ENCODE data around the gene SDC1.

The SDC1 gene

GRCh38 chr2:20221555-20221973 lies 3.4 kb downstream of the SDC1 start:
- no peak overlapping the region for H3K4me3 ChIP-seq (ENCODE audit: low read depth, low read length)

GRCh38 chr2:20220806-20221554 lies 4.0 kb downstream of the SDC1 start:
- TF ChIP-seq MYC (IDR thresholded peaks at IDR 0.05; ENCODE audit: low read depth, low read length) (no peak), MAX (IDR thresholded peaks at IDR 0.05; ENCODE audit: low read depth, low read length) (no peak), CTCF (IDR thresholded peaks at IDR 0.05; ENCODE audit: low read depth, low read length) (no peak), POLR2A (IDR thresholded peaks at IDR 0.05; ENCODE audit: extremely low read depth, insufficient read length) (no peak)
- no peak overlapping the region for H3K4me3 ChIP-seq (ENCODE audit: low read depth, low read length)
- DNase-seq (ENCODE audit: low read depth) = no peak

More at GRCh38 chr2:20221555-20221973, 3.4 kb downstream of the SDC1 start:
- DNase-seq (ENCODE audit: low read depth) = no peak
- no peak for TF ChIP-seq MYC (IDR thresholded peaks at IDR 0.05; ENCODE audit: low read depth, low read length)
- no peak for TF ChIP-seq POLR2A (IDR thresholded peaks at IDR 0.05; ENCODE audit: extremely low read depth, insufficient read length)
- TF ChIP-seq MAX (IDR thresholded peaks at IDR 0.05; ENCODE audit: low read depth, low read length) = no peak
- TF ChIP-seq CTCF (IDR thresholded peaks at IDR 0.05; ENCODE audit: low read depth, low read length) = no peak

GRCh38 chr2:20219763-20220380 lies 5.1 kb downstream of the SDC1 start:
- TF ChIP-seq POLR2A (IDR thresholded peaks at IDR 0.05; ENCODE audit: extremely low read depth, insufficient read length) (no peak), CTCF (IDR thresholded peaks at IDR 0.05; ENCODE audit: low read depth, low read length) (no peak), MAX (IDR thresholded peaks at IDR 0.05; ENCODE audit: low read depth, low read length) (no peak), MYC (IDR thresholded peaks at IDR 0.05; ENCODE audit: low read depth, low read length) (no peak)
- no peak for DNase-seq (ENCODE audit: low read depth)
- no peak overlapping the region for H3K4me3 ChIP-seq (ENCODE audit: low read depth, low read length)

- no peak overlapping the region for H3K4me3 ChIP-seq (ENCODE audit: low read depth, low read length)
- TF ChIP-seq POLR2A (IDR thresholded peaks at IDR 0.05; ENCODE audit: extremely low read depth, insufficient read length) = no peak
- TF ChIP-seq MAX (IDR thresholded peaks at IDR 0.05; ENCODE audit: low read depth, low read length) = no peak
- TF ChIP-seq MYC (IDR thresholded peaks at IDR 0.05; ENCODE audit: low read depth, low read length) = no peak
- TF ChIP-seq CTCF (IDR thresholded peaks at IDR 0.05; ENCODE audit: low read depth, low read length) = no peak
- no peak for DNase-seq (ENCODE audit: low read depth)
Measured at GRCh38 chr2:20218331-20219320, 6.3 kb downstream of the SDC1 start.

Data from NB4 (cell line).